HUES48 (cell line): ENCODE data around the gene RAB40B.

Experiments used
- H3K27ac ChIP-seq: one replicate; pipeline ENCODE4 v1.7.0; 2013; ENCODE audit warnings: low read depth, low read length, inconsistent platforms
- H3K27me3 ChIP-seq: 2 replicates; pipeline ENCODE4 v1.6.1; 2013; ENCODE audit warnings: mild to moderate bottlenecking, low read length; ENCODE audit not compliant: control insufficient read depth, insufficient read depth
- H3K36me3 ChIP-seq: 2 replicates; pipeline ENCODE4 v1.6.1; 2013; ENCODE audit warnings: low read length; ENCODE audit not compliant: control insufficient read depth, insufficient read depth
- H3K4me1 ChIP-seq: 2 replicates; pipeline ENCODE4 v1.6.1; 2013; ENCODE audit warnings: mild to moderate bottlenecking, low read length; ENCODE audit not compliant: control insufficient read depth, insufficient read depth
- H3K4me3 ChIP-seq: 2 replicates; pipeline ENCODE4 v1.5.1; 2013; ENCODE audit warnings: mild to moderate bottlenecking, low read depth, low read length
- H3K9ac ChIP-seq: 2 replicates; pipeline ENCODE4 v1.6.1; 2013; ENCODE audit warnings: mild to moderate bottlenecking, low read depth, low read length, moderate library complexity
- H3K9me3 ChIP-seq: 2 replicates; pipeline ENCODE4 v1.6.1; 2013; ENCODE audit warnings: low read length; ENCODE audit not compliant: control insufficient read depth, insufficient read depth

RAB40B gene

GRCh38 chr17:82642022-82642421, 56.5 kb downstream of the RAB40B start:
- no peaks in the 10 kb centered on the region; the same call in 1 of the 2 replicates for H3K4me1 ChIP-seq
- no peak overlapping the region for H3K4me3 ChIP-seq
- peaks cover 59% of the 10 kb centered on the region for H3K36me3 ChIP-seq
- H3K9me3 ChIP-seq = no peaks in the 10 kb centered on the region
- no peaks in the 10 kb centered on the region for H3K27me3 ChIP-seq
- no peak overlapping the region for H3K27ac ChIP-seq
- H3K9ac ChIP-seq = no peak overlapping the region

GRCh38 chr17:82640036-82640435, 58.5 kb downstream of the RAB40B start:
- Histone ChIP-seq H3K9me3 (no peaks in the 10 kb centered on the region), H3K27ac (no peak overlapping the region), H3K4me3 (no peak overlapping the region), H3K9ac (no peak overlapping the region), H3K27me3 (no peaks in the 10 kb centered on the region), H3K4me1 (no peaks in the 10 kb centered on the region), H3K36me3 (peaks cover 60% of the 10 kb centered on the region)

- no peaks in the 10 kb centered on the region for H3K27me3 ChIP-seq
- H3K36me3 ChIP-seq = peaks cover 64% of the 10 kb centered on the region
- H3K9me3 ChIP-seq = no peaks in the 10 kb centered on the region
- H3K4me1 ChIP-seq = no peaks in the 10 kb centered on the region
- no peak overlapping the region for H3K9ac ChIP-seq
- no peak overlapping the region for H3K4me3 ChIP-seq
- H3K27ac ChIP-seq = no peak overlapping the region
These were observed 58.9 kb downstream of the RAB40B start for GRCh38 chr17:82639628-82640027.

- no peaks in the 10 kb centered on the region for H3K9me3 ChIP-seq
- peaks cover 61% of the 10 kb centered on the region for H3K36me3 ChIP-seq
- H3K4me3 ChIP-seq = no peak overlapping the region
- H3K27ac ChIP-seq = no peak overlapping the region
- no peaks in the 10 kb centered on the region for H3K4me1 ChIP-seq
- no peak overlapping the region for H3K9ac ChIP-seq
- no peaks in the 10 kb centered on the region for H3K27me3 ChIP-seq
These were observed 60.2 kb downstream of the RAB40B start for GRCh38 chr17:82638183-82638773.

DNA sequence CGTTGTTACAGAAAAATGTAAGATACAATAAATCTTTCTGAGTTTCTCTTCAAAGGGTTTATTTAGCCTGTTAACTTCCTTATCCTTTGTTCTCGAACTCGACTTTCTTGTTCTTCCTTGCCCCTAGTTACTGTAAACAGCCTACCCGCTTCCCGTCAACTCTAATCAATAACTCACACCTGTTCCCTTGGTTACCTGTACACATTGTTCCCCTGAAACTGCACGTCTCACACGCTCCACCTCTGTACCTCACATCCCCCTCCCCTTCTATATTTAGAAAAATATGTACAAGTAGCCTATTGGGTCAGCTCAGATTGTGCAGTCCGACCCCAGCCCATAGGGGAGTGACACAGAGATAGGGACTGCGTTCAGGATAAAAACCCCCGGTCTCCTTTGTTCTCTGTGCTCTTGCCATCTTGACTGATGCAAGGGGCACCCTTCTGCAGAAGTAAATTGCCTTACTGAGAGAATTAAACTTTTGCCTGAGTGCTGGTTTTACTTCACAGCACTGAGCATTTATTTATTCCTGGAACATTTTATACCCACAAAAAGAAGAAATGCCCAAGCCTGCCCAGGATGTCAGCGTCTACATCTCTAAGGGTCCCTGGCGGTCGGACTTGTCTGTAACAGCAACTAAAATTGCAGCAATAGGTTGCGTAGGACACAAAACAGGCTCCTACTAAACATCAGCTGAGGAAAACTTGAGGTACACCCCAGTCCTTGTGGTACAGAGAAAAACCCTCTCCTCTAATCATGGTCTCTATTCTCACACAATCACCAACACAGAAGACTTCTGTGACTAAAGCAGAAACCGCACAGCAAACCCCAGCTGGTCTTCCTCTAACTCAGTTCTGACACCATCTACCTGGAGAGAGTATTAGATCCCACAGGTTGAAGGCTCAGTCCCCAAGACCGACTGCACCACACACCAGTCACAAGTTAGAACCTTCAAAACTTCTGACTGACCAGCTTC, 61.6 kb downstream of the RAB40B start:
- Histone ChIP-seq H3K4me1 (no peaks in the 10 kb centered on the region), H3K9me3 (no peaks in the 10 kb centered on the region), H3K27ac (no peak overlapping the region), H3K9ac (no peak overlapping the region), H3K27me3 (no peaks in the 10 kb centered on the region), H3K36me3 (peaks cover 50% of the 10 kb centered on the region), H3K4me3 (no peak overlapping the region)

DNA sequence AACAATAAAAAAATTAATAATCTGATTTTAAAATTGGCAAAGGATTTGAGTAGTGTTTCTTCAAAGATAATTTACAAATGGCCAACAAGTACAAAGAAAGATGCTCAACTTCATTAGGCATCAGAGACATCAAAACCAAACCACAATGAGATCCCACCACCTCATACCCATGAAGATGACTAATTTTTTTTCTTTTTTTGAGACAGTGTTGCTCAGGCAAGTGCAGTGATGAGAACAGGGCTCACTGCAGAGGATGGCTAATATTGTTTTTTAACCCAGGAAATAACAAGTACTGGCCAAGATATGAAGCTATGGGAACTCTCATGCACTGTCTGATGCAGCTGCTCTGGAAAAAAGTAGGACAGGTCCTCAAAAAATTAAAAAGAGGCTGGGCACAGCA, 65.2 kb downstream of the RAB40B start:
- Histone ChIP-seq H3K27ac (no peak overlapping the region), H3K4me1 (no peaks in the 10 kb centered on the region), H3K9me3 (no peaks in the 10 kb centered on the region), H3K9ac (no peak overlapping the region), H3K4me3 (no peak overlapping the region), H3K36me3 (peaks cover 50% of the 10 kb centered on the region), H3K27me3 (no peaks in the 10 kb centered on the region)

DNA sequence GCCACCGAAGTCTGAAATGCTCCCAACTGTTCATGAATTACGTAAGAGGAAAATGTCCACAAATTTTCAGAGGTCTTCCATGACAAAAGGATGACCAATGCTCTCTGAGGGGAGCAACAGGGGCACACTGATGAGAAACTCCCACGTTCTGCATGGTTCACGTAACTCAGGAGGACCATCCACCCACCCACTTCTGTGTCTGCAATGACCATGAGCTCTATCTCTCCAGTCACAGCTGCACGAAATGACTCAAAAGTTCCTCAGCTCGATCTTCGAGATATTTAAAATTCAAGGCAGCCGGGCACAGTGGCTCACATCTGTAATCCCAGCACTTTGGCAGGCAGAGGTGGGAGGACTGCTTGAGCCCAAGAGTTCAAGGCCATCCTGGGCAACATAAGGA, 66.0 kb downstream of the RAB40B start:
- no peaks in the 10 kb centered on the region for H3K4me1 ChIP-seq
- H3K36me3 ChIP-seq = peaks cover 53% of the 10 kb centered on the region
- no peak overlapping the region for H3K4me3 ChIP-seq
- H3K27ac ChIP-seq = no peak overlapping the region
- H3K27me3 ChIP-seq = no peaks in the 10 kb centered on the region
- no peaks in the 10 kb centered on the region for H3K9me3 ChIP-seq
- no peak overlapping the region for H3K9ac ChIP-seq

- Histone ChIP-seq H3K4me3 (no peak overlapping the region), H3K4me1 (no peaks in the 10 kb centered on the region), H3K9ac (no peak overlapping the region), H3K27ac (no peak overlapping the region), H3K27me3 (no peaks in the 10 kb centered on the region), H3K9me3 (no peaks in the 10 kb centered on the region), H3K36me3 (peaks cover 60% of the 10 kb centered on the region)
These were observed 67.0 kb downstream of the RAB40B start for GRCh38 chr17:82631544-82631943.

DNA sequence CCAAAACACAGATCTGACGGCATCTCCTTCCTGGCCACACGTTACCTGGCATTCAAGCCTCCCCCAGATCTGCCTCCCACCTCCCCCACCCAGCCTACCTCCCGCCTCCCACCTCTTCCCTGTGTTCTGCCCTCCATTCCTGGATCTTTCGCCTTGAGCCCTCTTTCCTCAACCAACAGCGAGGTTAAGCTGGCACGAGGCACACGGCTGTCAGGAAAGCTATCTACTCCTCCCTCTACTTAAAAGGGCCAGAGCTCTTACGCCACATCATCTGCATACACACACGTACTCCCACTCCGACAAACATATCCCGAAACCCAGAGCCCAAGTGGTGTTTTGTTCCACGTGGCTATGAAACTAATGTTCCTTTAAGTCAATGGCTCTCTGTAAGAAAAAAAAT, 68.3 kb downstream of the RAB40B start:
- H3K27me3 ChIP-seq = no peaks in the 10 kb centered on the region
- H3K36me3 ChIP-seq = peaks cover 66% of the 10 kb centered on the region
- no peaks in the 10 kb centered on the region for H3K9me3 ChIP-seq
- no peak overlapping the region for H3K27ac ChIP-seq
- no peaks in the 10 kb centered on the region for H3K4me1 ChIP-seq
- H3K4me3 ChIP-seq = no peak overlapping the region
- H3K9ac ChIP-seq = no peak overlapping the region

GRCh38 chr17:82629748-82630147, 68.8 kb downstream of the RAB40B start:
- Histone ChIP-seq H3K9ac (no peak overlapping the region), H3K4me3 (no peak overlapping the region), H3K36me3 (peaks cover 66% of the 10 kb centered on the region), H3K9me3 (no peaks in the 10 kb centered on the region), H3K27ac (no peak overlapping the region), H3K4me1 (no peaks in the 10 kb centered on the region), H3K27me3 (no peaks in the 10 kb centered on the region)

DNA sequence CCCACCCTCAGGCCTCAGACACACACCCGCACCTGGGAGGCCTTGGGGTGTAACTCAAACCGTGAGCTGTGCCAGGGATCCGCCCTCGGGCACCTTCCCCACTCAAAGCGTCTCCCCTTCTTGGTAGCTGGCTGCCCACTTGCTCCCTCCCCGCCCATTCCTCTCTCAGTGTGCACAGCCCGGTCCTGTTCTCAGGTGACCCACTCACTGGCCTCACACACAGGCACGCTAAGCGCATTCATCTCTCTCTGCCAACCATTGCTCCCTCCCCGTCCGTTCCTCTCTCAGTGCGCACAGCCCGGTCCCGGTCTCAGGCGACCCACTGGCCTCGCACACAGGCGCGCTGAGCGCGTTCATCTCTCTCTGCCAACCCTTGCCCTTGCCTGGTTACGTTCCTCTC, 71.1 kb downstream of the RAB40B start:
- H3K9ac ChIP-seq = no peak overlapping the region
- H3K27ac ChIP-seq = no peak overlapping the region
- H3K4me3 ChIP-seq = no peak overlapping the region
- no peaks in the 10 kb centered on the region for H3K4me1 ChIP-seq
- no peaks in the 10 kb centered on the region for H3K9me3 ChIP-seq
- peaks cover 67% of the 10 kb centered on the region for H3K36me3 ChIP-seq
- H3K27me3 ChIP-seq = no peaks in the 10 kb centered on the region
